K562 (cell line): Measurements from ENCODE around the gene HOGA1. TPM values are rescaled to one million over a fixed set of nuclear protein-coding genes. Genes with fewer than 3 reads are reported as not detected.

Source experiments
- ATAC-seq: fragments of 200-7000 bp; cut with Tn5 transposase; 3 replicates; pipeline ENCODE4 v1.9.1; 2020; ENCODE audit warnings: moderate library complexity
- BruUV-seq: library from RNA; stranded (reverse); fragments of 400-500 nt; replicated peaks from 2 replicates; lab custom pipeline; 2021; lab: Mats Ljungman, UMichigan
- CTCF ChIA-PET: fragments of 300-600 bp; formaldehyde crosslinking; extraction: SDS; loops from one replicate; lab custom pipeline; 2021; ENCODE audit warnings: low intra/inter-chr PET ratio; lab: Yijun Ruan, JAX
- POLR2A ChIA-PET: fragments of 300-600, 350-650 bp; sonication (Branson Sonifier 250); formaldehyde crosslinking; extraction: SDS; loops from one replicate; lab custom pipeline; 2021; ENCODE audit warnings: antibody characterized with exemption, inconsistent platforms; lab: Yijun Ruan, JAX
- DNase-seq, 4 experiments: peaks; one replicate each; pipeline versions ENCODE4 v3.0.0 to v3.0.0-alpha.2; 2011 to 2018; ENCODE audit warnings: low spot score in 3 of 4, mixed read lengths in 3 of 4; ENCODE audit errors: extremely low read depth in 1 of 4
- FAIRE-seq: peaks from 2 replicates; lab custom pipeline; 2011; peaks lifted over from hg19 to GRCh38; lab: Jason Lieb, UNC
- H2AFZ ChIP-seq: 2 replicates; pipeline ENCODE4 v1.6.0; 2011; ENCODE audit warnings: low read depth, low read length, control low read depth, inconsistent platforms
- H3K27ac ChIP-seq: fragments of 200-600 bp; 3 replicates; pipeline ENCODE4 v1.8.0; 2011; ENCODE audit warnings: low read depth, mild to moderate bottlenecking, control low read depth, inconsistent platforms, low read length, moderate library complexity, mixed read lengths; ENCODE audit errors: extremely low read depth
- H3K27me3 ChIP-seq, 2 experiments: fragments of 300-600 bp in 1 of 2; 2 replicates in 1 of 2; 3 replicates in 1 of 2; pipeline versions ENCODE4 v1.6.0 to v1.8.0; 2011; ENCODE audit warnings: inconsistent platforms in 2 of 2, low read length in 2 of 2, mild to moderate bottlenecking in 1 of 2, mixed read lengths in 1 of 2, moderate library complexity in 1 of 2; ENCODE audit not compliant: control insufficient read depth in 2 of 2, insufficient read depth in 2 of 2
- H3K36me3 ChIP-seq: fragments of 300-600 bp; 3 replicates; pipeline ENCODE4 v1.8.0; 2011; ENCODE audit warnings: mild to moderate bottlenecking, low read length, inconsistent platforms; ENCODE audit not compliant: control insufficient read depth, insufficient read depth
- H3K4me1 ChIP-seq, 2 experiments: fragments of 200-600 bp in 1 of 2; replicated peaks in 1 of 2; 2 replicates in 1 of 2; 3 replicates in 1 of 2; pipeline versions ENCODE4 v1.5.1 to v1.8.0; 2011; ENCODE audit warnings: inconsistent platforms in 2 of 2, low read length in 2 of 2, mild to moderate bottlenecking in 1 of 2, mixed read lengths in 1 of 2, moderate library complexity in 1 of 2; ENCODE audit not compliant: control insufficient read depth in 2 of 2, insufficient read depth in 2 of 2
- H3K4me2 ChIP-seq: 2 replicates; pipeline ENCODE4 v1.6.1; 2011; ENCODE audit warnings: low read length, control low read depth, inconsistent platforms, mixed read lengths; ENCODE audit not compliant: insufficient read depth
- H3K4me3 ChIP-seq: fragments of 200-600 bp; sonication (generic), shearing (Covaris generic); 2 replicates; pipeline ENCODE4 v1.5.1; 2016; ENCODE audit warnings: control low read depth, inconsistent platforms
- H3K79me2 ChIP-seq: fragments of 200-600 bp; 3 replicates; pipeline ENCODE4 v1.8.0; 2011; ENCODE audit warnings: low read length, inconsistent platforms; ENCODE audit not compliant: control insufficient read depth, insufficient read depth
- H3K9ac ChIP-seq, 2 experiments: 2 replicates each; pipeline versions ENCODE4 v1.6.0 to v1.6.1; 2011; ENCODE audit warnings: low read depth in 2 of 2, low read length in 2 of 2, control low read depth in 1 of 2, inconsistent platforms in 1 of 2, mild to moderate bottlenecking in 1 of 2, mixed read lengths in 1 of 2; ENCODE audit not compliant: insufficient read depth in 1 of 2
- H3K9me1 ChIP-seq: one replicate; pipeline ENCODE4 v1.6.0; 2011; ENCODE audit warnings: inconsistent platforms, mild to moderate bottlenecking, low read length, moderate library complexity; ENCODE audit not compliant: control insufficient read depth, insufficient read depth
- H3K9me3 ChIP-seq: replicated peaks from 2 replicates; pipeline ENCODE4 v1.5.1; 2011; ENCODE audit warnings: low read depth, low read length, inconsistent platforms; ENCODE audit not compliant: control insufficient read depth, insufficient read depth
- H4K20me1 ChIP-seq: replicated peaks from 2 replicates; pipeline ENCODE4 v1.6.1; 2011; ENCODE audit warnings: low read length, inconsistent platforms, mixed read lengths; ENCODE audit not compliant: control insufficient read depth, insufficient read depth
- CBX3 ChIP-seq, 2 experiments: IDR thresholded peaks; 1 replicate in 1 of 2; 2 replicates in 1 of 2; pipeline ENCODE4 v1.6.1; 2012; ENCODE audit warnings: inconsistent platforms in 2 of 2, low read length in 2 of 2, borderline replicate concordance in 1 of 2, control low read depth in 1 of 2
- ILF3 ChIP-seq: fragments of 450-650 bp; IDR thresholded peaks from 2 replicates; pipeline ENCODE4 v1.6.1; 2018; ENCODE audit warnings: antibody characterized with exemption, mild to moderate bottlenecking, moderate library complexity, borderline replicate concordance
- MAFF ChIP-seq: IDR thresholded peaks from 2 replicates; pipeline ENCODE4 v1.6.1; 2012; ENCODE audit warnings: low read length, improper control_type of control experiment
- MIER1 ChIP-seq: fragments of 450-650 bp; IDR thresholded peaks from 2 replicates; pipeline ENCODE4 v1.6.1; 2016; ENCODE audit warnings: antibody characterized with exemption, mild to moderate bottlenecking, low read depth
- PHF8 ChIP-seq: fragments of 200-600 bp; sonication (generic); IDR thresholded peaks from 2 replicates; pipeline ENCODE4 v1.6.1; 2012; ENCODE audit warnings: mixed run types, mild to moderate bottlenecking, inconsistent platforms, low read length, moderate library complexity, borderline replicate concordance
- SPI1 ChIP-seq: IDR thresholded peaks from 2 replicates; pipeline ENCODE4 v1.6.1; 2011; ENCODE audit warnings: low read depth, low read length, control low read depth, borderline replicate concordance
- XRCC4 ChIP-seq: IDR thresholded peaks from one replicate; pipeline ENCODE4 v1.6.1; 2011; ENCODE audit not compliant: insufficient read depth, insufficient read length; ENCODE audit errors: extremely low read depth
- ZNF3 ChIP-seq: fragments of 250-450 bp; sonication (Bioruptor Pico); IDR thresholded peaks from 2 replicates; pipeline ENCODE4 v1.5.0; 2021; ENCODE audit warnings: mild to moderate bottlenecking, moderate library complexity
- WGBS: fragments of 100-300 bp; shearing (Covaris generic); methylation state at CpG from one replicate; pipeline ENCODE4 v1.1.6; 2016; ENCODE audit warnings: low coverage, mixed read lengths; ENCODE audit not compliant: insufficient coverage; ENCODE audit errors: missing lambda C conversion rate; 5-methylcytosine and 5-hydroxymethylcytosine counted together
- in situ Hi-C: fragments of 300-500 bp; cut with MboI; formaldehyde crosslinking; loops from 4 replicates; pipeline ENCODE4 v1.15.0; 2018; ENCODE audit warnings: inconsistent platforms, mixed read lengths
- intact Hi-C: fragments of 100-400 bp; cut with micrococcal nuclease; formaldehyde crosslinking; loops from 2 replicates; pipeline ENCODE4 v1.14.2; 2022
- polyA plus RNA-seq, 8 experiments: library from polyadenylated mRNA; depleted of rRNA in 4 of 8; stranded (reverse) in 5 of 8; unstranded in 3 of 8; fragments of >200 nt; fragmentation: Nextera tagmentation in 2 of 8; fragmentation: Illumina TruSeq in 1 of 8; extraction: Ambion mirVana in 2 of 8; extraction: Trizol in 1 of 8; gene quantifications; 2 replicates each; pipeline versions ENCODE4 v1.2.1 to v1.2.3, GENCODE V29; 2011 to 2014; ENCODE audit warnings: inconsistent platforms in 1 of 8, missing spikeins in 1 of 8
- total RNA-seq, 7 experiments: library from RNA; depleted of rRNA in 6 of 7; stranded (reverse); fragments of >200 nt in 6 of 7; fragmentation: Illumina TruSeq in 2 of 7; extraction: Trizol in 2 of 7; gene quantifications; 2 replicates each; pipeline versions ENCODE4 v1.2.1 to v1.2.3, GENCODE V29; 2011 to 2021; ENCODE audit warnings: low replicate concordance in 1 of 7

The HOGA1 gene
- total and polyA plus RNA-seq, 9 of the 15 experiments (the other 6 are each of a cell fraction or from before 2014, with no cell fraction given): not detected

DNA sequence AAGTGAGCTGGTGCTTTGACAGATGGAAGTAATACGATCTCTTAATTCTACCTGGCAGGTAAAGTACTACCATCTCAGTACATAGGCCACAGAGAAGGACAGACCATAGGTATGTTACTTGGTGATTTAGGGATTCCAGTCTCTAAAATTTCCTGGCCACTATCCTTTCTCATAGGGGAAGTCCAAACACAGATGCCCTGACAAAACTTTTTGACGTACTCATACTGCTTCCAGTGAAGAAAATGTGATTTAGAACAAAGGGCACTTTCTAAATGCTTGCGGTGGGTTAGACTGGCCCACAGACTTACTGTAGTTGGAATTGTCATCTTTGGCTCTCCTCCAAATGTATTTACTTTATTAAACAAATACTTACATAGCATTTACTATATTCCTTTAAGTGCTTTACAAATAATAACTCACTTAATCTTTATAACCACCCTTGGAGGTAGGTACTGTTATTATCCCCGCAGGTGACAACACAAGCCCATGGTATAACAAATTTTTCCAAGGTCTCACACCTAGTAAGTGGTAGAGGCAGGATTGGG is 59.3 kb downstream of the HOGA1 start:
- H3K9ac ChIP-seq: no peak overlapping the region
- CTCF ChIA-PET: no interaction called here
- no peaks in the 10 kb centered on the region for H3K9me3 ChIP-seq
- H3K9me1 ChIP-seq: no peaks in the 10 kb centered on the region
- POLR2A ChIA-PET: no interaction called here
- no peak for DNase-seq
- intact Hi-C loops (no loop called here), in situ Hi-C loops (no loop called here)
- H3K79me2 ChIP-seq: peaks cover 54% of the 10 kb centered on the region
- FAIRE-seq: no peak
- ATAC-seq: no peak
- TF ChIP-seq ILF3 (no peak), CBX3 (IDR thresholded peaks at IDR 0.05; ENCODE audit: borderline replicate concordance in 1 of 2, low read length in 2 of 2) (no peak)
- no peak overlapping the region for H3K4me3 ChIP-seq
- peaks cover 31% of the 10 kb centered on the region for H3K36me3 ChIP-seq
- H3K4me2 ChIP-seq: no peak overlapping the region
- H3K27ac ChIP-seq: no peak overlapping the region
- H4K20me1 ChIP-seq: no peaks in the 10 kb centered on the region
- H3K4me1 ChIP-seq: peaks cover 12 to 24% of the 10 kb centered on the region in 2 experiments
- WGBS: 89% methylated on average over 4 of the region's 4 CpGs
- H2AFZ ChIP-seq: no peak overlapping the region
- no peaks in the 10 kb centered on the region for H3K27me3 ChIP-seq
- TSS peak; percentile 28 for BruUV-seq

DNA sequence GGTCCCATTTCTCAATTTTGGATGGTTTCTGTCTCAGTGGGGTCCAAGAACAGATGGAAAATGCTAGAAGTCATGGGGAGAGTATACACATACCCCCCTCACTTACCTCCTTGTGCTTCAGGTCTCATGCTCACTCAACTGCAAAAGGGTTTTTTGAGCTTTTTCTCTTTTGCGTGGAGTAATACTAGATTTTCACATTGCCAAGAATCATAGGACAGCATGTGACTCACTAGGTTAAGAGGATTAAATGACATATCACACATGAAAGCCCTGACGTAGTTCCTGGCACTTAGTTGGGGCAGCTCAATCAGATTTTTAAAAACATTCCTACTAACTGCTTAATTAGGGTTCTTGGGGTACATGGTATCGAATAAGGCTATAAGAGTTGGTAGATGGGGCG is 60.7 kb downstream of the HOGA1 start:
- ChIA-PET CTCF (no interaction called here), POLR2A (interaction anchor here (0.6 to 0.9 kb wide), 2 partner anchors 18 to 19 kb away, joined by 3 to 4 read pairs; no protein-coding TSS in a partner anchor)
- TF ChIP-seq SPI1: no peak
- TF ChIP-seq MAFF: no peak
- TF ChIP-seq XRCC4: no peak
- no peak for TF ChIP-seq PHF8
- no peak for TF ChIP-seq MIER1
- no peak for TF ChIP-seq ZNF3 (CRISPR knock-in tag)
- BruUV-seq: no TSS peak
- 90% methylated on average over 4 of the region's 4 CpGs for WGBS
- Histone ChIP-seq H3K36me3 (peaks cover 31% of the 10 kb centered on the region), H3K4me2 (no peak overlapping the region), H3K9me1 (no peaks in the 10 kb centered on the region), H3K27me3 (no peaks in the 10 kb centered on the region), H3K4me1 (peaks cover 13 to 31% of the 10 kb centered on the region in 2 experiments), H3K4me3 (no peak overlapping the region), H3K9ac (no peak overlapping the region), H3K27ac (no peak overlapping the region), H4K20me1 (no peaks in the 10 kb centered on the region), H3K79me2 (peaks cover 66% of the 10 kb centered on the region), H3K9me3 (no peaks in the 10 kb centered on the region), H2AFZ (no peak overlapping the region)
- no peak for FAIRE-seq
- DNase-seq: no peak
- intact Hi-C loops: no loop called here
- no peak for ATAC-seq
- in situ Hi-C loops: no loop called here
